B cell (primary cell): ENCODE measurements around the gene CYTL1.
"Not testable (repeated sequence)": the region's sequence is repeated elsewhere in the genome, so short reads cannot be mapped to it uniquely, and the experiment has no call there.

Experiments used
- EZH2 ChIP-seq: IDR thresholded peaks from 2 replicates; pipeline ENCODE4 v1.6.1; 2012; ENCODE audit warnings: borderline replicate concordance, low read depth, mild to moderate bottlenecking, moderate library complexity, low read length; ENCODE audit not compliant: insufficient read depth, poor library complexity, severe bottlenecking
- TF ChIP-seq, protein P1 (sequence below): fragments of 200-600 bp; IDR thresholded peaks from one replicate; pipeline ENCODE4 v1.8.0; 2022; ENCODE audit warnings: antibody characterized with exemption, mild to moderate bottlenecking

DNA sequence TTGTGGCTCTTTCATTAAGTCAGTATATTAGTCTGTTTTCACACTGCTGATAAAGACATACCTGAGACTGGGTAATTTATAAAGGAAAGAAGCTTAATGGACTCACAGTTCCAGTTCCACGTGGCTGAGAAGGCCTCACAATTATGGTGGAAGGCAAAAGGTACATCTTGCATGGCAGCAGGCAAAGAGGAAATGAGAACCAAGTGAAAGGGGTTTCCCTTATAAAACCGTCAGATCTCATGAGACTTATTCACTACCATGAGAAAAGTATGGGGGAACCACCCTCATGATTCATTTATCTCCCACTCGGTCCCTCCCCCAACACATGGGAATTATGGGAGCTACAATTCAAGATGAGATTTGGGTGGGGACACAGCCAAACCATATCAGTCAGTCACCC is 47.7 kb upstream of the CYTL1 start:
- TF ChIP-seq, protein P1, sequence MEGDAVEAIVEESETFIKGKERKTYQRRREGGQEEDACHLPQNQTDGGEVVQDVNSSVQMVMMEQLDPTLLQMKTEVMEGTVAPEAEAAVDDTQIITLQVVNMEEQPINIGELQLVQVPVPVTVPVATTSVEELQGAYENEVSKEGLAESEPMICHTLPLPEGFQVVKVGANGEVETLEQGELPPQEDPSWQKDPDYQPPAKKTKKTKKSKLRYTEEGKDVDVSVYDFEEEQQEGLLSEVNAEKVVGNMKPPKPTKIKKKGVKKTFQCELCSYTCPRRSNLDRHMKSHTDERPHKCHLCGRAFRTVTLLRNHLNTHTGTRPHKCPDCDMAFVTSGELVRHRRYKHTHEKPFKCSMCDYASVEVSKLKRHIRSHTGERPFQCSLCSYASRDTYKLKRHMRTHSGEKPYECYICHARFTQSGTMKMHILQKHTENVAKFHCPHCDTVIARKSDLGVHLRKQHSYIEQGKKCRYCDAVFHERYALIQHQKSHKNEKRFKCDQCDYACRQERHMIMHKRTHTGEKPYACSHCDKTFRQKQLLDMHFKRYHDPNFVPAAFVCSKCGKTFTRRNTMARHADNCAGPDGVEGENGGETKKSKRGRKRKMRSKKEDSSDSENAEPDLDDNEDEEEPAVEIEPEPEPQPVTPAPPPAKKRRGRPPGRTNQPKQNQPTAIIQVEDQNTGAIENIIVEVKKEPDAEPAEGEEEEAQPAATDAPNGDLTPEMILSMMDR, result not testable (repeated sequence)
- TF ChIP-seq EZH2, result not testable (repeated sequence)
